Measurements from ENCODE around the gene PTAFR.

Gene PTAFR

GRCh38 chr1:28114844-28115243, 61.6 kb downstream of the PTAFR start:
- no peak for DNase-seq

- no peak for DNase-seq
Observed at GRCh38 chr1:28113242-28113572, 63.3 kb downstream of the PTAFR start.

GRCh38 chr1:28112388-28113241, 63.9 kb downstream of the PTAFR start:
- DNase-seq, result no peak

- no peak for DNase-seq
Observed at GRCh38 chr1:28111157-28111556, 65.3 kb downstream of the PTAFR start.

GRCh38 chr1:28110555-28110954, 65.9 kb downstream of the PTAFR start:
- no peak for DNase-seq

GRCh38 chr1:28109639-28110038, 66.9 kb downstream of the PTAFR start:
- no peak for DNase-seq

- DNase-seq, result no peak
Observed at GRCh38 chr1:28108001-28108400, 68.5 kb downstream of the PTAFR start.

GRCh38 chr1:28104866-28105467, 71.5 kb downstream of the PTAFR start:
- peak; percentile 67 to 85 for DNase-seq

GRCh38 chr1:28102189-28102588, 74.3 kb downstream of the PTAFR start:
- no peak for DNase-seq

GRCh38 chr1:28099050-28099769, 77.3 kb downstream of the PTAFR start:
- no peak for DNase-seq

Data from hippocampal formation (tissue), 2 donors.